K562 (cell line): ENCODE data around the gene ERBB4. TPM values are rescaled to one million over a fixed set of nuclear protein-coding genes. Genes with fewer than 3 reads are reported as not detected.

Experiments
- ATAC-seq: fragments of 200-7000 bp; cut with Tn5 transposase; 3 replicates; pipeline ENCODE4 v1.9.1; 2020; ENCODE audit warnings: moderate library complexity
- BruUV-seq: library from RNA; stranded (reverse); fragments of 400-500 nt; replicated peaks from 2 replicates; lab custom pipeline; 2021; lab: Mats Ljungman, UMichigan
- CTCF ChIA-PET: fragments of 300-600 bp; formaldehyde crosslinking; extraction: SDS; loops from one replicate; lab custom pipeline; 2021; ENCODE audit warnings: low intra/inter-chr PET ratio; lab: Yijun Ruan, JAX
- POLR2A ChIA-PET: fragments of 300-600, 350-650 bp; sonication (Branson Sonifier 250); formaldehyde crosslinking; extraction: SDS; loops from one replicate; lab custom pipeline; 2021; ENCODE audit warnings: antibody characterized with exemption, inconsistent platforms; lab: Yijun Ruan, JAX
- DNase-seq, 4 experiments: peaks; one replicate each; pipeline versions ENCODE4 v3.0.0 to v3.0.0-alpha.2; 2011 to 2018; ENCODE audit warnings: low spot score in 3 of 4, mixed read lengths in 3 of 4; ENCODE audit errors: extremely low read depth in 1 of 4
- FAIRE-seq: peaks from 2 replicates; lab custom pipeline; 2011; peaks lifted over from hg19 to GRCh38; lab: Jason Lieb, UNC
- H2AFZ ChIP-seq: 2 replicates; pipeline ENCODE4 v1.6.0; 2011; ENCODE audit warnings: low read depth, low read length, control low read depth, inconsistent platforms
- H3K27ac ChIP-seq: fragments of 200-600 bp; 3 replicates; pipeline ENCODE4 v1.8.0; 2011; ENCODE audit warnings: low read depth, mild to moderate bottlenecking, control low read depth, inconsistent platforms, low read length, moderate library complexity, mixed read lengths; ENCODE audit errors: extremely low read depth
- H3K27me3 ChIP-seq, 2 experiments: fragments of 300-600 bp in 1 of 2; 2 replicates in 1 of 2; 3 replicates in 1 of 2; pipeline versions ENCODE4 v1.6.0 to v1.8.0; 2011; ENCODE audit warnings: inconsistent platforms in 2 of 2, low read length in 2 of 2, mild to moderate bottlenecking in 1 of 2, mixed read lengths in 1 of 2, moderate library complexity in 1 of 2; ENCODE audit not compliant: control insufficient read depth in 2 of 2, insufficient read depth in 2 of 2
- H3K36me3 ChIP-seq: fragments of 300-600 bp; 3 replicates; pipeline ENCODE4 v1.8.0; 2011; ENCODE audit warnings: mild to moderate bottlenecking, low read length, inconsistent platforms; ENCODE audit not compliant: control insufficient read depth, insufficient read depth
- H3K4me1 ChIP-seq, 2 experiments: fragments of 200-600 bp in 1 of 2; replicated peaks in 1 of 2; 2 replicates in 1 of 2; 3 replicates in 1 of 2; pipeline versions ENCODE4 v1.5.1 to v1.8.0; 2011; ENCODE audit warnings: inconsistent platforms in 2 of 2, low read length in 2 of 2, mild to moderate bottlenecking in 1 of 2, mixed read lengths in 1 of 2, moderate library complexity in 1 of 2; ENCODE audit not compliant: control insufficient read depth in 2 of 2, insufficient read depth in 2 of 2
- H3K4me2 ChIP-seq: 2 replicates; pipeline ENCODE4 v1.6.1; 2011; ENCODE audit warnings: low read length, control low read depth, inconsistent platforms, mixed read lengths; ENCODE audit not compliant: insufficient read depth
- H3K4me3 ChIP-seq: fragments of 200-600 bp; sonication (generic), shearing (Covaris generic); 2 replicates; pipeline ENCODE4 v1.5.1; 2016; ENCODE audit warnings: control low read depth, inconsistent platforms
- H3K79me2 ChIP-seq: fragments of 200-600 bp; 3 replicates; pipeline ENCODE4 v1.8.0; 2011; ENCODE audit warnings: low read length, inconsistent platforms; ENCODE audit not compliant: control insufficient read depth, insufficient read depth
- H3K9ac ChIP-seq, 2 experiments: 2 replicates each; pipeline versions ENCODE4 v1.6.0 to v1.6.1; 2011; ENCODE audit warnings: low read depth in 2 of 2, low read length in 2 of 2, control low read depth in 1 of 2, inconsistent platforms in 1 of 2, mild to moderate bottlenecking in 1 of 2, mixed read lengths in 1 of 2; ENCODE audit not compliant: insufficient read depth in 1 of 2
- H3K9me1 ChIP-seq: one replicate; pipeline ENCODE4 v1.6.0; 2011; ENCODE audit warnings: inconsistent platforms, mild to moderate bottlenecking, low read length, moderate library complexity; ENCODE audit not compliant: control insufficient read depth, insufficient read depth
- H3K9me3 ChIP-seq: replicated peaks from 2 replicates; pipeline ENCODE4 v1.5.1; 2011; ENCODE audit warnings: low read depth, low read length, inconsistent platforms; ENCODE audit not compliant: control insufficient read depth, insufficient read depth
- H4K20me1 ChIP-seq: replicated peaks from 2 replicates; pipeline ENCODE4 v1.6.1; 2011; ENCODE audit warnings: low read length, inconsistent platforms, mixed read lengths; ENCODE audit not compliant: control insufficient read depth, insufficient read depth
- ARID2 ChIP-seq: fragments of 450-650 bp; IDR thresholded peaks from 2 replicates; pipeline ENCODE4 v1.6.1; 2017; ENCODE audit warnings: antibody characterized with exemption, mild to moderate bottlenecking
- COPS2 ChIP-seq: fragments of 450-650 bp; conservative IDR thresholded peaks from 2 replicates; pipeline ENCODE4 v1.6.1; 2016; ENCODE audit warnings: mild to moderate bottlenecking, moderate library complexity
- CTCF ChIP-seq, 3 experiments: IDR thresholded peaks in 2 of 3; conservative IDR thresholded peaks in 1 of 3; 2 replicates each; pipeline ENCODE4 v1.5.1; 2011 to 2012; ENCODE audit warnings: low read length in 3 of 3, mild to moderate bottlenecking in 3 of 3, control low read depth in 2 of 3, improper control_type of control experiment in 1 of 3, inconsistent platforms in 1 of 3, low read depth in 1 of 3, mixed read lengths in 1 of 3, moderate library complexity in 1 of 3; ENCODE audit not compliant: insufficient read depth in 2 of 3
- ELK3 ChIP-seq: fragments of 450-650 bp; formaldehyde crosslinking; IDR thresholded peaks from 2 replicates; pipeline ENCODE4 v1.4.0; 2020; ENCODE audit warnings: mild to moderate bottlenecking
- EWSR1 ChIP-seq: fragments of 450-650 bp; IDR thresholded peaks from 2 replicates; pipeline ENCODE4 v1.6.1; 2018; ENCODE audit warnings: borderline replicate concordance, mild to moderate bottlenecking, low read depth, moderate library complexity; ENCODE audit not compliant: partially characterized antibody
- ILK ChIP-seq: fragments of 450-650 bp; IDR thresholded peaks from 2 replicates; pipeline ENCODE4 v1.6.1; 2016; ENCODE audit warnings: missing genetic modification characterization, low read depth, mild to moderate bottlenecking, missing compliant biosample characterization, moderate library complexity, borderline replicate concordance
- MLX ChIP-seq, 2 experiments: fragments of 450-650 bp in 1 of 2; sonication (generic) in 1 of 2; formaldehyde crosslinking; conservative IDR thresholded peaks; 2 replicates each; pipeline versions ENCODE4 v1.4.0 to v1.8.1; 2020 to 2022; ENCODE audit warnings: mild to moderate bottlenecking in 1 of 2, missing genetic modification reagents in 1 of 2
- NFIX ChIP-seq: fragments of 250-450 bp; sonication (Bioruptor Pico); IDR thresholded peaks from 2 replicates; pipeline ENCODE4 v1.4.0; 2020; ENCODE audit warnings: low read depth, mild to moderate bottlenecking, moderate library complexity
- POLR2G ChIP-seq: fragments of 200-400 bp; formaldehyde crosslinking; IDR thresholded peaks from 2 replicates; pipeline ENCODE4 v1.6.1; 2017; ENCODE audit warnings: low read depth, mild to moderate bottlenecking, antibody characterized with exemption, low read length, moderate library complexity
- PRMT5 ChIP-seq: sonication (generic); formaldehyde crosslinking; IDR thresholded peaks from 2 replicates; pipeline ENCODE4 v1.5.0; 2020; ENCODE audit warnings: missing genetic modification reagents
- PTRF ChIP-seq: fragments of 450-650 bp; IDR thresholded peaks from 2 replicates; pipeline ENCODE4 v1.6.1; 2016; ENCODE audit warnings: mild to moderate bottlenecking, missing genetic modification characterization, missing compliant biosample characterization
- SMAD1 ChIP-seq: fragments of 150-350 bp; IDR thresholded peaks from 2 replicates; pipeline ENCODE4 v1.6.1; 2014; ENCODE audit warnings: low read length, low read depth; ENCODE audit not compliant: partially characterized antibody
- STAT5A ChIP-seq: IDR thresholded peaks from 2 replicates; pipeline ENCODE4 v1.6.1; 2012; ENCODE audit warnings: low read length, inconsistent platforms, borderline replicate concordance
- STAT6 ChIP-seq: sonication (generic); formaldehyde crosslinking; IDR thresholded peaks from 2 replicates; pipeline ENCODE4 v1.8.1; 2023; ENCODE audit warnings: mild to moderate bottlenecking, missing genetic modification reagents
- ZNF551 ChIP-seq: fragments of 250-450 bp; sonication (Bioruptor Pico); IDR thresholded peaks from 2 replicates; pipeline ENCODE4 v1.5.0; 2021; ENCODE audit warnings: mild to moderate bottlenecking, moderate library complexity
- in situ Hi-C: fragments of 300-500 bp; cut with MboI; formaldehyde crosslinking; loops from 4 replicates; pipeline ENCODE4 v1.15.0; 2018; ENCODE audit warnings: inconsistent platforms, mixed read lengths
- intact Hi-C: fragments of 100-400 bp; cut with micrococcal nuclease; formaldehyde crosslinking; loops from 2 replicates; pipeline ENCODE4 v1.14.2; 2022
- polyA plus RNA-seq, 8 experiments: library from polyadenylated mRNA; depleted of rRNA in 4 of 8; stranded (reverse) in 5 of 8; unstranded in 3 of 8; fragments of >200 nt; fragmentation: Nextera tagmentation in 2 of 8; fragmentation: Illumina TruSeq in 1 of 8; extraction: Ambion mirVana in 2 of 8; extraction: Trizol in 1 of 8; gene quantifications; 2 replicates each; pipeline versions ENCODE4 v1.2.1 to v1.2.3, GENCODE V29; 2011 to 2014; ENCODE audit warnings: inconsistent platforms in 1 of 8, missing spikeins in 1 of 8
- total RNA-seq, 7 experiments: library from RNA; depleted of rRNA in 6 of 7; stranded (reverse); fragments of >200 nt in 6 of 7; fragmentation: Illumina TruSeq in 2 of 7; extraction: Trizol in 2 of 7; gene quantifications; 2 replicates each; pipeline versions ENCODE4 v1.2.1 to v1.2.3, GENCODE V29; 2011 to 2021; ENCODE audit warnings: low replicate concordance in 1 of 7

ERBB4 gene
- total and polyA plus RNA-seq, 9 of the 15 experiments (the other 6 are each of a cell fraction or from before 2014, with no cell fraction given): not detected

- Histone ChIP-seq H3K9me1 (no peaks in the 10 kb centered on the region), H3K9me3 (no peaks in the 10 kb centered on the region), H3K4me3 (no peak overlapping the region), H4K20me1 (no peaks in the 10 kb centered on the region), H3K27me3 (no peaks in the 10 kb centered on the region), H2AFZ (no peak overlapping the region), H3K9ac (no peak overlapping the region), H3K36me3 (no peaks in the 10 kb centered on the region), H3K4me1 (no peaks in the 10 kb centered on the region), H3K27ac (no peak overlapping the region), H3K79me2 (no peaks in the 10 kb centered on the region), H3K4me2 (no peak overlapping the region)
- no TSS peak for BruUV-seq
- in situ Hi-C loops: no loop called here
- ChIA-PET CTCF (no interaction called here), POLR2A (no interaction called here)
- DNase-seq (no peak), ATAC-seq (no peak), FAIRE-seq (no peak)
- intact Hi-C loops: no loop called here
- no peak for TF ChIP-seq STAT6 (CRISPR knock-in tag)
- TF ChIP-seq CTCF (IDR thresholded peaks at IDR 0.05 in 2 of 3, conservative IDR thresholded peaks at IDR 0.05 in 1 of 3; ENCODE audit: insufficient read depth in 2 of 3, low read depth in 1 of 3, low read length in 3 of 3): no peak
- TF ChIP-seq ARID2: no peak
- TF ChIP-seq PTRF (tag): no peak
- no peak for TF ChIP-seq COPS2
- no peak for TF ChIP-seq ELK3 (CRISPR knock-in tag)
- TF ChIP-seq PRMT5 (CRISPR knock-in tag): no peak
- no peak for TF ChIP-seq ILK (tag)
- no peak for TF ChIP-seq MLX (CRISPR knock-in tag; conservative IDR thresholded peaks at IDR 0.05)
- TF ChIP-seq EWSR1: no peak
- TF ChIP-seq SMAD1: no peak
- no peak for TF ChIP-seq STAT5A
- no peak for TF ChIP-seq NFIX (CRISPR knock-in tag)
- no peak for TF ChIP-seq ZNF551 (CRISPR knock-in tag)
- TF ChIP-seq POLR2G: no peak
Observed at GRCh38 chr2:211860224-211860623, 678.4 kb downstream of the ERBB4 start.
